HG02938 (cell line): ENCODE results near the gene ETV7.

Experiments
- ATAC-seq: cut with Tn5 transposase; IDR thresholded peaks from one replicate; pipeline ENCODE4 v1.9.1; 2021; ENCODE audit warnings: mild to moderate bottlenecking, moderate library complexity; ENCODE audit not compliant: unreplicated experiment

Gene ETV7

DNA sequence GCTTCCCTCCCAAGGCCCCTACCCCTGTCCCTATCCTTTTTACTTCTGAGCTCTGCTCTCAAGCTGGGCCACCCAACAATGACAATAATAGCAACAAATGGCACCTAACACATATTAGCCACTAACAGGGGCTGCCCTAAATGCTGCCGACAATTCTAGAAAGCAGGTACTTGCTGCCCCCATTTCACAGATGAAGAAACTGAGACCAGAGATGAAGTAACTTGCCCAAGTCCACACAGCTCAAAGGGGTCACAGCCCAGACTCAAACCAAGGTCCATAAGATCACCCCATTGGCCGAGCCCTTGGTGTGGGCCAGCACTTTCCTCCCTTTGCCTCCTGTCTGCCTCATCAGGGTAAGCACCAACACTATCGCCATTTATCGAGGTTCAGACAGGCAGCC lies 62.8 kb downstream of the ETV7 start:
- ATAC-seq = no peak

- ATAC-seq = no peak
Observed at GRCh38 chr6:36324191-36324590, 63.3 kb downstream of the ETV7 start.

GRCh38 chr6:36323062-36323461 lies 64.4 kb downstream of the ETV7 start:
- no peak for ATAC-seq

DNA sequence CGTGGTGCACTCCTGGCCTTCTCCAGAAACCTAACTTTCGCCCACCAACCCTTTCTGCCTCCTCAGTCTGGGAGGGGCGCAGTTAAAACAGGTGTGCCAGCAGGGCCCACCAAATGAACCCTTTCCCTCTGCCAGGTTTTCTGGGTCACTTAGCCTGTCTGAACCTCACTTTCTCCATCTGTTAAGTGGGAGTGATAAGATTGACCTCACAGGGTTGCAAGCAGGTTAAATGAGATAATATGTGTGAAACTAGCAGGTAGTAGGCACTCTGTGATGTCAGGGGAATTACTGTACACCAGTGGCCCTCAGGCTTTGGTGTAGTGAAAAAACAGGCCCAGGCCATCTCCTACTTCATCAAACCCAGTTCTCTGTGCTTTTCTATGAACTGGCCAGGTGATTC lies 64.9 kb downstream of the ETV7 start:
- no peak for ATAC-seq

DNA sequence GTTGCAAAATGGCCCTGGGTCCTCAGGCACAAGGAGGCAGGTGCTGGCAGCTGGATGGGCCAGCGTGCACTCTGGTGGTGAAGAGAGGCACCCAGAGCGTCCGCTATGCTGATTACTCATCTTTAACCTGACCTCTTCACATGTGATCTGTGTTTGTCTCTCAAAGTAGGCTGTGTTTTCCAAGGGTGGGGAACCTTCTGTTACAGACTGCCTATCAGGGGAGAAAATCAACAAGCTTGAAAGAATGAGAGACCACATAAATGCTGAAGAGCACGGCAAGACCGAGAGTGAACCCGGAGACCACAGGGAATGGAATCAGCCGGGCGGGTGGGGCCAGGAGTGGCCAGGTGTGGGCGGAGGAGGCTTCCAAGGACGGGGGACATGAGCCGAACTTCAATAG lies 67.0 kb downstream of the ETV7 start:
- ATAC-seq = no peak

GRCh38 chr6:36319821-36320220 lies 67.6 kb downstream of the ETV7 start:
- no peak for ATAC-seq

DNA sequence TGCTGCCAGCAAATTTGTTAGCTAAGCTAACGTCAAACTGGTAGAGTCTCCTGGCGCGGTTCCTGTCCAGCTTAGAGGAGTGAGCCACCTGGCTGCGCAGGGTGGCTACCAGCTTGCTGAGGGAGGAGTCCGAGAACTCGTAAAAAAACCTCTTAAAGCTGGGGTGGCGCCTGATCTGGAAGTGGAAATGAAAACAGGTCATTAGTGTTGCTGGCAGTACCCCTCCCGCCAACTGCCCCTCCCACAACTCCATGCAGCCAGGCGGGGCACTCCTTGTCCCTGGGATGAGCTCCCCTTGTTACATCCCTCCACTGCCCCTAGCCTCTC lies 68.1 kb downstream of the ETV7 start:
- ATAC-seq = no peak

- no peak for ATAC-seq
Observed at GRCh38 chr6:36318690-36319435, 68.6 kb downstream of the ETV7 start.

DNA sequence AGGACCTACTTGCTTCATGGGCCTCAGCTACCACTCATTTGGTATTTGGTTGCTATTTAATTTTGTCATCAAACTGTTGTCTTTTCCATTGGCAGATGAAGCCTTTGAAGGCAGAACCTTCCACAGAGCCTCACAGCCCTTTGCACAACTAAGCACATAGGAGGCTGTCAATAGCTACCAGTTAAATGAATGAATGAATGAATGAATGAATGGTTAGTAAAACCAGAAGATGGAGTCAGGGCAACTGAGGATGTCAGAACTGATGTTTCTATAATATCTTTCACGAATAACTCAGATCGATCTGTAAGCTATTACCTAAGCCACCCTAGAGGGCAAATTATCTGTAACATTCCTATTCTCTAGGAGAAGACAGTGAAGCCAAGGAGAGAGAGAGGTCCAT lies 69.8 kb downstream of the ETV7 start:
- no peak for ATAC-seq
